HepG2 (cell line): Measurements from ENCODE around the gene ATF1. TPM values are rescaled to one million over a fixed set of nuclear protein-coding genes. Genes with fewer than 3 reads are reported as not detected.

Source experiments
- CAMTA2 ChIP-seq: sonication (generic); formaldehyde crosslinking; IDR thresholded peaks from 2 replicates; pipeline ENCODE4 v1.4.0; 2020; ENCODE audit warnings: mild to moderate bottlenecking, missing genetic modification reagents, borderline replicate concordance
- CENPX ChIP-seq: sonication (generic); formaldehyde crosslinking; IDR thresholded peaks from 2 replicates; pipeline ENCODE4 v1.9.0; 2021; ENCODE audit warnings: mild to moderate bottlenecking, missing genetic modification reagents, moderate library complexity
- GATA4 ChIP-seq: sonication (generic); IDR thresholded peaks from 2 replicates; pipeline ENCODE4 v1.6.1; 2016; ENCODE audit warnings: antibody characterized with exemption, low read depth, borderline replicate concordance
- GMEB2 ChIP-seq: IDR thresholded peaks from 2 replicates; pipeline ENCODE4 v1.6.1; 2016; ENCODE audit warnings: missing biosample characterization, missing genetic modification reagents, low read depth
- HMGXB3 ChIP-seq: sonication (generic); formaldehyde crosslinking; IDR thresholded peaks from 2 replicates; pipeline ENCODE4 v1.4.0; 2020; ENCODE audit warnings: missing genetic modification reagents, borderline replicate concordance
- KLF11 ChIP-seq: IDR thresholded peaks from 2 replicates; pipeline ENCODE4 v1.6.1; 2016; ENCODE audit warnings: missing compliant biosample characterization
- PRDM15 ChIP-seq: sonication (generic); formaldehyde crosslinking; IDR thresholded peaks from 2 replicates; pipeline ENCODE4 v1.4.0; 2020; ENCODE audit warnings: missing genetic modification reagents
- RARA ChIP-seq: IDR thresholded peaks from 2 replicates; pipeline ENCODE4 v1.6.1; 2016; ENCODE audit warnings: missing genetic modification reagents, missing compliant biosample characterization
- SPEN ChIP-seq: sonication (generic); formaldehyde crosslinking; IDR thresholded peaks from 2 replicates; pipeline ENCODE4 v1.5.1; 2020; ENCODE audit warnings: low read depth, mild to moderate bottlenecking, missing genetic modification reagents
- SRF ChIP-seq: IDR thresholded peaks from 2 replicates; pipeline ENCODE4 v1.6.1; 2011; ENCODE audit warnings: mild to moderate bottlenecking, low read depth, low read length, moderate library complexity
- ZBTB20 ChIP-seq: sonication (generic); formaldehyde crosslinking; IDR thresholded peaks from 2 replicates; pipeline ENCODE4 v1.8.1; 2023; ENCODE audit warnings: missing genetic modification reagents, low read depth, mild to moderate bottlenecking, borderline replicate concordance
- ZBTB7A ChIP-seq: sonication (generic); formaldehyde crosslinking; IDR thresholded peaks from 2 replicates; pipeline ENCODE4 v1.8.0; 2022; ENCODE audit warnings: mild to moderate bottlenecking, missing genetic modification reagents
- ZNF230 ChIP-seq: sonication (generic); formaldehyde crosslinking; IDR thresholded peaks from 2 replicates; pipeline ENCODE4 v1.4.0; 2020; ENCODE audit warnings: mild to moderate bottlenecking, missing genetic modification reagents
- ZNF260 ChIP-seq: sonication (generic); formaldehyde crosslinking; IDR thresholded peaks from 2 replicates; pipeline ENCODE4 v1.4.0; 2020; ENCODE audit warnings: missing genetic modification reagents, low read depth, mild to moderate bottlenecking, borderline replicate concordance
- ZNF276 ChIP-seq: sonication (generic); formaldehyde crosslinking; IDR thresholded peaks from 2 replicates; pipeline ENCODE4 v1.4.0; 2020; ENCODE audit warnings: mild to moderate bottlenecking, low read depth, missing genetic modification reagents
- ZNF296 ChIP-seq: sonication (generic); formaldehyde crosslinking; conservative IDR thresholded peaks from 2 replicates; pipeline ENCODE4 v1.5.0; 2020; ENCODE audit warnings: mild to moderate bottlenecking, missing genetic modification reagents
- ZNF354B ChIP-seq: sonication (generic); formaldehyde crosslinking; IDR thresholded peaks from 2 replicates; pipeline ENCODE4 v1.8.0; 2022; ENCODE audit warnings: mild to moderate bottlenecking, missing genetic modification reagents
- ZSCAN25 ChIP-seq: sonication (generic); formaldehyde crosslinking; IDR thresholded peaks from 2 replicates; pipeline ENCODE4 v1.8.0; 2022; ENCODE audit warnings: mild to moderate bottlenecking, missing genetic modification reagents
- polyA plus RNA-seq, 8 experiments: library from polyadenylated mRNA; depleted of rRNA in 3 of 8; stranded (reverse) in 7 of 8; unstranded in 1 of 8; fragments of >200 nt; fragmentation: Illumina TruSeq in 4 of 8; extraction: Trizol in 4 of 8; gene quantifications; 2 replicates each; pipeline versions ENCODE4 v1.2.1 to v1.2.3, GENCODE V29; 2011 to 2016; ENCODE audit warnings: low read depth in 4 of 8, missing spikeins in 1 of 8, mixed read lengths in 1 of 8; ENCODE audit not compliant: insufficient read depth in 1 of 8
- total RNA-seq, 5 experiments: library from RNA; depleted of rRNA; stranded (reverse); fragments of >200 nt; fragmentation: Illumina TruSeq; extraction: Trizol; gene quantifications; 2 replicates each; pipeline ENCODE4 v1.2.3, GENCODE V29; 2016; ENCODE audit warnings: low read depth in 1 of 5

The ATF1 gene
- total and polyA plus RNA-seq, 2 of the 13 experiments (the other 11 are each of a cell fraction or from before 2014, with no cell fraction given), result 29.3 to 52.0 TPM

- TF ChIP-seq SPEN (peak; percentile 85; the same call in 1 of the 2 replicates), ZBTB20 (CRISPR knock-in tag) (peak; percentile 55; the same call in 1 of the 2 replicates), GATA4 (no peak), HMGXB3 (CRISPR knock-in tag) (peak; percentile 61; the same call in 1 of the 2 replicates), KLF11 (CRISPR knock-in tag) (peak; percentile 28; the same call in 1 of the 2 replicates), GMEB2 (CRISPR knock-in tag) (peak; percentile 92), ZSCAN25 (CRISPR knock-in tag) (peak; percentile 58; the same call in 1 of the 2 replicates), ZNF354B (no peak), ZNF276 (CRISPR knock-in tag) (no peak), ZBTB7A (CRISPR knock-in tag) (peak; percentile 80; the same call in 1 of the 2 replicates), ZNF296 (CRISPR knock-in tag) (0 out of 2 replicates have a peak, but pooled peaks have one; percentile 30), SRF (no peak), PRDM15 (CRISPR knock-in tag) (no peak), ZNF230 (CRISPR knock-in tag) (no peak; the same call in 1 of the 2 replicates), ZNF260 (CRISPR knock-in tag) (no peak), CENPX (no peak), CAMTA2 (CRISPR knock-in tag) (no peak), RARA (CRISPR knock-in tag) (peak; percentile 65)
These were observed at the start of gene ATF1 (continued) for GRCh38 chr12:50763639-50764285.
